Renal cortical epithelial cell (primary cell): ENCODE results near the gene BCL11A. TPM values are rescaled to one million over a fixed set of nuclear protein-coding genes. Genes with fewer than 3 reads are reported as not detected.

Experiments used
- DNase-seq: peaks from one replicate; pipeline ENCODE4 v3.0.0-alpha.2; 2011; ENCODE audit warnings: low read depth
- total RNA-seq: library from RNA; depleted of rRNA; stranded (reverse); fragments of >200 nt; gene quantifications from 2 replicates; pipeline ENCODE4 v1.2.3, GENCODE V29; 2014

Gene BCL11A
- 0.80 and 1.0 TPM in 2 replicates for total RNA-seq

DNA sequence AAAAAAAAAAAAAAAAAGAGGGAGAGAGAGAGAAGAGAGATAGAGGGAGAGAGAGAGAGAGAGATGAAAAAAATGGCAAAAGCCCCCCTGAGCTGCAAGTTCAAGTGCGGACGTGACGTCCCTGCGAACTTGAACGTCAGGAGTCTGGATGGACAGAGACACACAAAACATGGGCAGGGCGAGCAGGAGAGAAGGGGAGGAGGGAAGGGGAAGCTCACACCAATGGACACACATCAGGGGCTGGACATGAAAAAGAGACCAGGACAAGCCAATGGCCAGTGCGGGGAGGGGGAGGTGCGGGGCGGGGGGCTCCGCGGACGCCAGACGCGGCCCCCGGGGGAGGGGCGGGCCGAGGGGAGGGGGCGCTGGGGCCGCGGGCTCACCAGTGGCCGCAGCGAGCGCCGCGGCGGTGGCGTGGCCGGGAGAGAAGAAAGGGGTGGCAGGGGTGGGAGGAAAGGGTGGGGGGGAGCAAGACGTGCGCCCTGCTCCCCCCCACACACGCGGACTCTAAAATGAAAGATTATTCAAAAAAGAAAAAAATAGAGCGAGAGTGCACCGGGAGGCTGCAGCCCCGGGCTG lies at the start of gene BCL11A:
BCL11A (minus strand) TSS at position 160 of the 579 bp plus-strand sequence. CDS start 384 bp downstream, outside the sequence.
- DNase-seq = peak; percentile 69

- no peak for DNase-seq
Observed at GRCh38 chr2:60602828-60603532, 49.5 kb upstream of the BCL11A start.

DNA sequence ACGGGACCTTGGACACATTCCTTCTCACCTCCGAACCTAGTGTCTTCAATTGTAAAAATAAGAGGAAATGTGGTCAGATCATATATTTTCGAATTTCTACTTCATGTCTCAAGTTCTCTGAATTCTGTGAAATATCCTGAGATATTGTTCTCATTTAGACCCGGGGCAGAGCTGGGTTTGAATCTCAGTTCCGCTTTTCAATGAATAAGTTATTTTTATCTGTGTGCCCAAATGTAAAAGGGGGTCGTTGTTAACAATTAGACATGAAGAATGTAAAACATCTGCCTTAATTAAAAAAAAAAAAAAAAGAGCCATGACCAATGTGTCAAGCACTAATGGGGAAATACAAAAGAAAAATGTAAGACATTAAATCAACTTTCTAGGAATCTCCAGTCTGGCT lies 48.9 kb upstream of the BCL11A start:
- no peak for DNase-seq

GRCh38 chr2:60598271-60598670 lies 44.8 kb upstream of the BCL11A start:
- no peak for DNase-seq

DNA sequence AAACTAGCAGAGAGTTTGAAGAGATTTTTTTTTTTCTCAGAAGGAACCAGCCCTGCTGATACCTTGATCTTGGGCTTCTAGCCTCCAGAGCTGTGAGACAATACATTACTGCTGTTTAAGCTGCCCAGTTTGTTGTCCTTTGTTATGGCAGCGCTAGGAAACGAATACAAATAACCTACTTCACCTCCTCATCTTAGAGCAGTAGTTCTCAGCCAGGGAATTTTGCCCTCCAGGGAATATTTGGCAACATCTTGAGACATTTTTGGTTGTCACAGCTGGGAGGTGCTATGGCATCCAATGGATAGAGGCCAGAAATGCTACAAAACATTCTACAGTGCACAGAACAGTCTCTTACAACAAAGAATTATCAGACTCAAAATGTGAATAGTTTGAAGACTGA lies 43.9 kb upstream of the BCL11A start:
- DNase-seq = peak; percentile 36

DNA sequence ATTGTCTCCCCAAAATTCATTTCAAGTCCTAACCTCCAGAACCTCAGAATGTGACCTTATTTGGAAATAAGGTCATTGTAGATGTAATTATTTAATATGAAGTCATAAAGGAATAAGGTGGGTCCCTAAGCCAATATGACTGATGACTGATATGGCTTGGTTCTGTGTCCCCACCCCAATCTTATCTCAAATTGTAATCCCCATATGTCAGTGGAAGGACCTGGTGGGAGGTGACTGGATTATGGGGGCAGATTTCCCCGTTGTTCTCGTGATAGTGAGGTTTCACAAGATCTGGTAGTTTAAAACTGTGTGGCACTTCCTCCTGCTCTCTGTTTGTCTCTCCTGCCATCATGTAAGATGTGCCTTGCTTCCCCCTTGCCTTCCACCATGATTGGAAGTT lies 43.0 kb upstream of the BCL11A start:
- DNase-seq = no peak

- peak; percentile 47 for DNase-seq
Observed at GRCh38 chr2:60595953-60596352, 42.5 kb upstream of the BCL11A start.

DNA sequence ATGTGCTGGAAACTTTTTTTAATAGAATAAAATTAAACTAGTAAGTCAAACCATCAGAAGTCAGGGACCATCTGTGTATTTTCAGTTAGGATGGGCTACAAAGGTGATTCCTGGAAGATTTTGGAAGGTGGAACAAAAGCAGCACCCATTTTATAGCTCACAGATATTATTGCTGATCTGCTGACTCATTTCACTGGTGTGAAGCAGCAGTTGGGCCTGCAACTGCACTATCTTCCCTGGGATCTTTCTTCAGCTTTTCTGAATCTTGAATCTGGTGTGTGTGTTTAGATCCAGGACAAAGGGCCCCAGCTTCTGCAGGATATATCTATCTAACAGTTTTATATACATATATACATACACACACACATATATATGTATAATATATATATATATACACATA lies 35.6 kb upstream of the BCL11A start:
- no peak for DNase-seq

GRCh38 chr2:60586081-60586480 lies 32.6 kb upstream of the BCL11A start:
- no peak for DNase-seq

DNA sequence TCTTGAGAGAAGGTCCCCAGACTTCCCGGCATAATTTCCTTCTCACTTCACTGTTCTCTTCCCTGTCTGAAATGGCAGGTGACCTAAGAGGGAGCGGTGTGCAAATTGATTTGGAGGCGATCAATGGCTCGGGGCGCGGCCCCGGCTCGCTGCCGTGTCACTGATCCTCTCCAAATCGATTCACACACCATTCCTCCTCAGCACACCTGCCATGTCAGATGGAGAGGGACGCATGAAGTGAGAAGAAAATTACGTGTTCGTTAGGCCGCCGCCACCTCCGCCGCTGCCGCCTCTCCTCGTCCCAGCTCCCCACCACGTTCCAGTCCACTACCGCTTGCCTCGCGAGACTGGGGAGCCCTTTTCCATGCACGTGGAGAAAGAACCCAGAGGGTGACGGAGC lies 31.8 kb upstream of the BCL11A start:
- no peak for DNase-seq

DNA sequence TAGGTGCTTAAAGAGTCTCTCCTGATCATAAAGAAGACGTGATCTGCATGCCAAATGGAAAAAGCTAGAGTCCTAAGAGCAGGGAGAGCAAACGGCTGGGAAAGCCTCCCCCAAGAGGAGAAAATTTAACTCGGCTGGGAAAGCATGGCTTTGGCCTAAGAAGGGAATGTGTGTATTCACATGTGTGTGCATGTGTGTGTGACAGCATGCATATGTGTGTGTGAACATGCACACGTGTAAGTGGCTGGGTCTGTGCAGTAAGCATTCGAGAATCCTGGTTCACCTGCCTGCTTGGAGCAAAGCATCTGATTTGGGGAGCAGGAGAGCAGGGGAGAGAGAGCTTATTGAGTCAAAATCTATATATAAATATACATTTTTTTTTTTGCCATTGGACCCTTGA lies 30.1 kb upstream of the BCL11A start:
- DNase-seq = no peak

GRCh38 chr2:60581433-60582282 lies 28.2 kb upstream of the BCL11A start:
- no peak for DNase-seq

DNA sequence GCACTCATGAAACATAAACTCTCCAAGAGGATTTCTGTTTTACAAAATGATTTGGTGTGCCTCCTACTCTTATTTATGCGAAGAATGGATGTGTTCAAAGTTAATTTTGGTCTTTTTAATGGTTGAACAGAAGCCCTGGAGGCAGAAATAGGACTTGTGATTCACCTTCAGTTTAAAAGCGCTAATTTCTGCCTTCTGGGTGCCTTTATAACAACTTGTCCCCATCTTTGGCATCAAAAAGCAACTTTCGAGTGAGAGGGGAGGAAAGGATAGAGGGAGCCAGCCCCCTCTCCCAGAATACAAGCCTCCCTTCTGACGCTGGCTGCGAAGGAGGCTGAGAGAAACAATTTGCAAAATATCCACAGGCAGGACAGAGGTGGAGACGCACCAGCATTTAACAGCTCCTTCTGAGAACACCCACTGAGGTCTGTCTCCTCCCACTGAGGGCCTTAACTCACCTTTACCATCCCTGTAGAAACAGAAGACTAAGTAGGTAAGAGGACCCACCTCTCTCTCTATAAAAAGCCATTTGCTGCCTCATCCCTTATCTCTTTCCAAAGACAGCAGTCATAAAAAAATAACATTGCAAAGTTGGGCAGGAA lies 24.3 kb upstream of the BCL11A start:
- DNase-seq = no peak

DNA sequence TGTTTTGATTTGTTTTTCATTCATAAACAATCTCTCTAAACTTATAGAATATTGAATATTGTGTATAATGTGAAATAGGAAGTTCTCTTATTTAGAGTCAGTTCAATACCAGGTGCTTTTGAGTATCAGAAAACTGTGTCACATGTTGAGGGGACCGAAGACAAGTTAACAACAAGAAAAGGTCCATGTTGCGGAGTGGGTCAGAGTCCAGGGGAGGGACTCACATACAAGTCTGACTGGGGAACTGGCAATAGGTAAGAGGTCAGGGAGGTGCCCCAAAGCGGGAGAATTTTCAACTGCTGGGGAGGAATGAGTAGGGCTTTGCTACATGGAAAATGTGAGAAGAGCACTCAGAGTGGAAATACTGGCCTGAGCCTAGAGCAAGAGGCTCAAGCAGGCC lies 19.8 kb upstream of the BCL11A start:
- no peak for DNase-seq

GRCh38 chr2:60570251-60570650 lies 16.8 kb upstream of the BCL11A start:
- no peak for DNase-seq

GRCh38 chr2:60569680-60570111 lies 16.2 kb upstream of the BCL11A start:
- no peak for DNase-seq

DNA sequence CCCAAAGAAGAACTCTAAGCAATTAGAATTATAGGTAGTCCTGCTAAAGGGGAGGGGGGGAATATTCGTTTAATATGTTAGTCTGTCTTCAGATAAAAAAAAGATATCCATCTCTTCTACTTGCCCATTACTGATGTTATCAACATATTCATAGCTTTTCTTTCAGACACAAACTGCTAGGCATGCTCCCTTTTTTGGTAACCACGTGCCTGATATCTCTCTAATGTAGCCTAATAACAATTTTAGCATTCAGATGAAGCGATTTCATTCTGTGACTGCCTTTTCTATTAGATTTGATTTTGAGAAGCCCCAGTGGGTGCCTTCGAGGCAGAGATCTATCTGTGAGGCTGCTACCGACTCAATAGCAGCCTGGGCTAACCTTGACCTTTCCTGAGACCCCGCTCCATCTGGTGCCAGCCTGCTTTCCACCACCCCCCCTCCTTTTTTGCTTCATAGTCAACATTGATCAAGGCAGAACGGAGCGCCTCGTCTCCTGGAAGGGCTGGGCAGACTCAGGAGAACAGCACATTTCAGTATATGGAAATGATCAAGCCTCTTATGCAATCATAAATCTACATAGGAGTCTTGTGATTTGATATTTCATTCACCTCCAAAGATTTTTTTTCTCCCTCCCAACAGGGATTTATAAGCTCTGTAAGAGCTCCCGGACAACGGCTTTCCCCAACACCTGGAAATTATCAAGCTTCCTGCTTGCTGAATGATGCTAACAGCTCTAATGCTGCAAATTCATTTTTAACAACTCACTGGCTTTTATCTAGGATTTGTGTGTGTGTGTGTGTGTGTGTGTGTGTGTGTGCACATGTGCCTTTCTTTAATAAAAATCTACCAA lies 14.7 kb upstream of the BCL11A start:
- DNase-seq = no peak

DNA sequence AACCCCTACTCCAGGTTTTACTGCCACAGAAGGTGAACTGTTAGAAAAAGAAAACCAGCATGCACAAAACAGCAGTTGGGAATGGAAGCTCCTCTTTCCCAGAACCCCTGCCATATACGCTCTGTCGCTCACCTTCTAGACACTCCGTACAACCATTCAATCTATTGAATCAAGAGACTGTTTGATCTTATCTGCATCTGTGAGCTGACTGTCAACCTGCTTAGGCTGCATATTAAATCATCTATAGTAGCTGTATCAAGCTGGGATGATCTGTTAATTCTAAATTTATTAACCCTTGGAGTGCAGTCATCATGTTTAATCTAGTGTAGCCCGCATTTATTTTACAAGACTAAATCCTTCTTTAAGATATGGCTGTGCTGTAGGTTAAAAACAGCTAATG lies 13.6 kb upstream of the BCL11A start:
- no peak for DNase-seq

DNA sequence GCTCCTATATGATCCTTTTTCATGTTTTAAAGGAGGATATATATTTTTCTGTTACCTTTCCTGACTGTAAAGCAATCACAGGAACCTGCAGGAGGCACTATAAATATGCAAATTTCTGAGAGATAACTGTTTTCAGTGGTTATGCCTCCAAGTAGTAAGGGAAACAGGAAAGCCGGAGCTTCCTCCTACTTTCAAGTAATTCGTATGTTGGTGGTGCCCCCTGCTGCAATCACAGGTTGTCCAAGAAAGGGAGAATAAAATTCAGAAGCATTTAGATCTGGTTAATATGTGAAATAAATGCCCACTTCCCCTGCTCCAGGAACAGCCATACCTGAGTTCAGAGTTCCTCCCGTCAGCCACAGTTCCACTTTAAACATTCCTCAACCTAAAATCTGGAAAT lies 12.0 kb upstream of the BCL11A start:
- DNase-seq = peak; percentile 27

DNA sequence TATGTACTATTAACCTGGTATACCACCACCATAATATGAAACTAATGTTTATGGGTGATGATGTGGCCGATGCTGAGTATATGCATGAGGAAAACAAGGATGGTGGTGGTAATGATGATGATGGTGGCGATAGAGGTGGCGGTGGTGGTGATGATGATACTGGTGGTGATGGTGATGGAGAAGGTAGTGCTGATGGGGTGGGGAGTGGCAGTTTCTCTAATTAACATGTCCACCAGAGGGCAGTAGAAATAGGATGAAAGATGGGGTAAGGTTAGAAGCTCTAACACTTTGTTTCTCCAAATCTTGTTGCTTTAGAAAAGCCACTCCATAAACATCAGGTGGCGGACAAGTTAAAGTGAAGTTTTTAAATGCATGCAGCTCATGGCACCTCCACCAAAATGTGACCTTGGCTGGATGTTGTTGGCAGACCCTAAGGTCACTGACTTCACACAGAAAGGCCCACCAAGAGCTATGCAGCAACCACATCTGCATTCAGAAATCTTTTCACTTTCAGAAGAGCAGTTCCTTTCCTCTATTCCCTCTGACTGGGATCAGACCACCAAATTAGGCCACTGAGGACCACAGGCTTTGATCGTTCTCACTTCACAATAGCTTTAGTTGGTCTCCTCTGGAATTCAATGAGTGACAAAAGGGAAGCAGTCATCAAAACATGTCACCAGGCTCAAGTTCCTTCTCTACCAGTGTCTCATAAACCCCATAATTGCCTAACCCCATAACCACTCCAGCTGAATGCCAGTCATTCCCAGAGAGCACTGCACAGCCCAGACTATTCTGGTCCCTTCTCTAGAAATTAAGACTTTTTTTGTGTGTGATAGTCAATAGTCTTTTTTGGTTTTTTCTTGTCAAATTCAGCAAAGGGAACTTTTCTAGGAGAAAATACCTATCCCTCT lies 7.5 kb upstream of the BCL11A start:
- DNase-seq = peak; percentile 17
